Spleen (tissue), 7 donors: Measurements from ENCODE around the gene SENP5.
"Not testable (repeated sequence)": the region's sequence is repeated elsewhere in the genome, so short reads cannot be mapped to it uniquely, and the experiment has no call there.

Experiments
- CTCF ChIP-seq, 11 experiments: fragments of 200-600 bp in 7 of 11; fragments of 450-650 bp in 4 of 11; sonication (generic) in 4 of 11; IDR thresholded peaks in 8 of 11; conservative IDR thresholded peaks in 3 of 11; 1 replicate in 7 of 11; 2 replicates in 4 of 11; pipeline versions ENCODE4 v1.4.0 to v1.8.0; 2016 to 2021; ENCODE audit warnings: antibody characterized with exemption in 11 of 11, inconsistent platforms in 4 of 11, mild to moderate bottlenecking in 1 of 11
- POLR2A ChIP-seq, 3 donors: fragments of 450-650 bp; IDR thresholded peaks; one replicate each; pipeline ENCODE4 v1.5.1; 2017; ENCODE audit warnings: antibody characterized with exemption in 3 of 3, mild to moderate bottlenecking in 1 of 3
- POLR2AphosphoS5 ChIP-seq, 3 donors: sonication (generic); formaldehyde crosslinking; IDR thresholded peaks; one replicate each; pipeline ENCODE4 v1.5.1; 2017; ENCODE audit warnings: antibody characterized with exemption in 3 of 3
- donor health status: DM: no; HTN: no; CAD: no; lungs with moderate emphysema.
- donor health status: DM: no; HTN: no; CAD: no.
- donor health status: DM: no; HTN: no; CAD: no.

- not testable (repeated sequence) for TF ChIP-seq CTCF (IDR thresholded peaks at IDR 0.05 in 8 of 11, conservative IDR thresholded peaks at IDR 0.05 in 3 of 11); POLR2A (IDR thresholded peaks at IDR 0.05); POLR2AphosphoS5 (IDR thresholded peaks at IDR 0.05)
These were observed 19.3 kb upstream of the SENP5 start for GRCh38 chr3:196848375-196848774.
